HG03025 (cell line): ENCODE data around the gene NFATC3.
A peak's percentile ranks its signal among the peaks of the same experiment; 100 is the strongest.

Experiments used
- ATAC-seq: cut with Tn5 transposase; IDR thresholded peaks from one replicate; pipeline ENCODE4 v1.9.1; 2021; ENCODE audit warnings: mild to moderate bottlenecking, moderate library complexity; ENCODE audit not compliant: unreplicated experiment, low FRiP score

The NFATC3 gene

DNA sequence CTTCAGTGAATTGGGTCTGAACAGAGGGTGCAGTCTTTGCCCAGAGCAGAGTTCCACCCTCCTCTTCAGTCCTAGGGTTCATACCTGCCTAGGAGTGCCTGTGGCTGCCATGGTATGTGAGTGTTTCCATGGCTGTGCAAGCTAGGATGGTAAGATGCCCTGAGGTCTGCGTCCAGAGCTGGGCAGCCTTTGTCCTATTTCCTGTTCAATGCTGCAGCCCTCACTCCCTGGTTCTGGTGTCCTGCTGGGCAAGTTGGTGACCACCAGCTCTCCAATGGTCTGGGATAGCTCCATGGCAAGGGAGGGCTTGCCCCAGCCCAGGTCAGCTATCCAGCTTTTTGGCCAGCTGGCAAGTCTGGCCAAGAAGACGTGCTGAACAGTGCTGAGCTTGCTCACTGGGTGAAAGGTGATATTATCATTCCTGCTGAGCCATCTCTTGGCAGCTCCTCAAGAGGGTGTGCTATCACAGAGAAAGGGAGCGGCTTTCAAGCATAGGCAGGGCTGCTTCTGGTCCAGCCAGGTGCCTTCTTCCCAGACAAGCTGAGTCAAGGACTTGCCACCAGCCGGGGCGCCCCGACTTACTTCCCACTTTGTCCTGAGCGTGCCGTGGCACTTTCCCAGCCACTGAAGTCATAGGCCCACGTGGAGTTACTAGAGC is 13.0 kb upstream of the NFATC3 start:
- ATAC-seq: no peak

DNA sequence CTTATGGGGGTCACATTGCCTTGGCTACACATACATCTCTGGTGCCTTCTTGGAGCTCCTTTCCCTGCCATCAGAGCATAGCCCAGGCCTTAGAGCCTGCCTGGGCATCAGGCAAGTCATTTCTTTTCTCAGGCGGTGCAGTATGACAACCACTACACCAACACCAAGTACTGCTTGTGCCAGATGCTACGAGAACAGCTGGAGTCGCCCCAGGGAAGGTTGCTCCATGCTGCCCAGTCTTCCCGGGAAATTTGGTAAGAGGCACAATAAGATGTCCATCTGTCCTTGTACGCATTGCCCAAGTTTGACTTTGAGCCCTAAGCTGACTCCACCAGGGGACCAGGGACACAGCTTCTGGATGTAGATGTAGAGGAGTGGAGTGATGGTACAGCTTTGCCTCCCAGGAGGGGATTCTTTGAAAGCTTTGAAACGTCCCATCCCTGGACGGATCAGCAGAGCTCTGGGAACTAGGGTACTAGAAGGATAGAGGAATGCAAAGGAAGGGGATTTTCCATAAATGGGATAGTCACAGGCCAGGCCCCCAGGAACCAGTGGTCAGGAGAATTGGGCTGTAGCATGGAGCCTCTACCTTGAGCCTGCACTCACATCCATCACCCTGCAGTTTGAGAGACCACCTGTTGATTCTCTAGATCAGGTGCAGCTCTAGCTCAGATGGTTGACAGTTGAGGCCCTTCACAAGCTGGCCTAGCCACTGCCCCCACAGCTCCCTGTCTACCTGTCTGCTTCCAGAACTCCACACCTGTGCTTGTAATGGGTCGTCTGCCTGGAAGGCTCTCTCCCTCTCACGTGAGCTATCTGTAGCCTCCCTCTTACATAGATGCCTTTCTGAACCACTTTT is 11.0 kb upstream of the NFATC3 start:
- no peak for ATAC-seq

DNA sequence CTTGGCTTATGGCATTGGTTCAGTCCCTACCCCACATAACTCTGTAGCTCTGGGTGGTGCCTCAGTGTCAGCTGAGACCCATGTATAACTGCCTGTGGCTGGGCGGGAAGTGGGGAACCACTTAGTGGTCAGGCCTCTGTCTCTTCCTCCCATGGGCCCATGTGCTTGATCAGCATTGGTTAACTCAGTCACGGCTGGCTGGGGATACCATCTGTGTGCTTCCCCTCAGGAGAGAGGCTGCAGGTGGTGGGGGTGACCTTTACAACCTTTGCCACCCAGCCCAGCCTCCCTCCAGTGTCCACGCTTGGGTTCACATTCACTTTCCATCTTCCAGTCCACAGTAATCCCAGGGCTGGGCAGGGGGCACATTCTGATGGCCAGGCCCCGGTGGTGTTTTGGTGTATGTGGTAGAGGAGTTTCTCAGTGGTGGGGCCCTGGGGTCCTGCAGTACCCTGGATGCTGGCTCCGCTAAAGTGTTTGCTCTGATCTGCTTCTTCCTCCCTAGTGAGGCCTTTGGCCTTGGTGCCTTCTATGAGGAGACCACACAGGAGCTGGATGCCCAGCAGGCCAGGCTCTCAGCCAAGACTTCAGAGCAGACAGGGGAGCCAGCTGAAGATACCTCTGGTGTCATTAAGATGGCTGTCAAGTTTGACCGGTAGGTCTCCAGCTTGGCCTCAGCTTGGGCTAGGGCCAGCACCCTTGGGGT is 10.2 kb upstream of the NFATC3 start:
- ATAC-seq: no peak

DNA sequence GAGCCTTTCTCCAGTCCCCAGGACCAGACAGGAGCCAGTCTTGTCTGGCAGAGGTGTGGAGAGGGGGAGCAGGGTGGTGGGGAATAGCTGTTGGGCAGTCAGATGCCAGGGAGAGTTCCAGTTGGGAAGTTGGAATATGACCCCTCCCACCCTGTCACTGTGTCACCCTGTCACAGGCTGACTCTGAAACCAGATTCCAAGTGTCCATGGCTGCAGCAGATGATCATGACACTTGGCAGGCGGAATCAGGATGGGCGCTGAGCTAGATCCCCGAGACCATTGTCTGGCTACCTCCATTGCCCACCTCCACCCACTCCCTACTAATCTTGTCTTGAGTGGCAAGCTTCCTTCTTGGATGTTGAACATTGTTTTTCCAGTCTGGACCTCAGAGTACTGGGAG is 9.2 kb upstream of the NFATC3 start:
- ATAC-seq: no peak

DNA sequence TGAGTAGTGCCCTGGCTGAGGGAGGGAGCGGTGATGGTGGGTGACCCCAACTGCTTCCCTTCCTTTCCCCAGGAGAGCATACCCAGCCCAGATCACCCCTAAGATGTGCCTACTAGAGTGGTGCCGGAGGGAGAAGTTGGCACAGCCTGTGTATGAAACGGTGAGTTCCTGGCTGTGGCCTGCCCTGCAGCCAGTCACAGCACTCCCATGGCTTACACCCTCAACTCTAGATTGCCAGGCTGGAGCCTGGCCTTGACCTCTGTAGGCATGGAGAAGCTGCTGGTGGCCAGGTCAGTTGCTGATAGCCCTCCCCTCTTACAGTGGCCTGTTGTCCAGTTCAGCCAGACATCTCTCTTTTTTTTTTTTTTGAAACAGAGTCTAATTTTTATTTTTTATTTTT is 8.6 kb upstream of the NFATC3 start:
- no peak for ATAC-seq

DNA sequence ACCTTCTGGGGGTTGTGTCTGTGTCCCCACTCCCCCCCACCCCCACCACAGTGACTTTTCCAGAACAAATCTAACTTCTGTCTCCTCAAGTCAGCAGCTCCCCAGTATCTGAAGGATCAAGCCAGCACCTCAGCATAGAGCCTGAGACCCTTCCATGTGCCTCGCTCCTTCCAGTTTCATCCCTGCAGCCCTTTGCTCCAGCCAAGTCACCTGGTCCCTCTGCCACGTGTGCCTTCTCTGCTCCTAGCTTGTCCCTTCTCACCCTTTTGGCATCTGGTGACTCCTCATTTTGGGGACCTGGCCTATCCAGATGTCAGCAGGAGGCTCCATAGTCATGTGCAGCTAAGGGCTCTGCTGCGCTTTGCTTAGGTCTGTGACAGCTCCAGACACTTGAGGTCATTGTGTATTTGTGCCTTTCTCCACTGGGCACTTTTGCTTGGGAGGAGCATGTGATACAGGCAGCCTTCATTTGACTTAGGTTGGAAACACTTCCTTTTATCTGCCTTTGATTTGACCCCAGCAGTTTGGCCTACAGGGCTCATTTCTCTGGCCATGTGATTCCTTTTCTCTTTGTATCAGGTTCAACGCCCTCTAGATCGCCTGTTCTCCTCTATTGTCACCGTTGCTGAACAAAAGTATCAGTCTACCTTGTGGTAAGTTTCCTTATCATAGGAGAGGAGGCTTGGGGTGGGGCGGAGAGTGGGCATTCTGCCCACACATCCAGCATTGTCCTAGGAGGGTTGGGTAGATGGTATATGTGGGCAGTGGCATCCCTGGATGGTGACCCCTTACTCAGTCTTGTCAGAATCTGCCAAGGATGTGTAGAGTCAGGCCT is 7.1 kb upstream of the NFATC3 start:
- no peak for ATAC-seq

DNA sequence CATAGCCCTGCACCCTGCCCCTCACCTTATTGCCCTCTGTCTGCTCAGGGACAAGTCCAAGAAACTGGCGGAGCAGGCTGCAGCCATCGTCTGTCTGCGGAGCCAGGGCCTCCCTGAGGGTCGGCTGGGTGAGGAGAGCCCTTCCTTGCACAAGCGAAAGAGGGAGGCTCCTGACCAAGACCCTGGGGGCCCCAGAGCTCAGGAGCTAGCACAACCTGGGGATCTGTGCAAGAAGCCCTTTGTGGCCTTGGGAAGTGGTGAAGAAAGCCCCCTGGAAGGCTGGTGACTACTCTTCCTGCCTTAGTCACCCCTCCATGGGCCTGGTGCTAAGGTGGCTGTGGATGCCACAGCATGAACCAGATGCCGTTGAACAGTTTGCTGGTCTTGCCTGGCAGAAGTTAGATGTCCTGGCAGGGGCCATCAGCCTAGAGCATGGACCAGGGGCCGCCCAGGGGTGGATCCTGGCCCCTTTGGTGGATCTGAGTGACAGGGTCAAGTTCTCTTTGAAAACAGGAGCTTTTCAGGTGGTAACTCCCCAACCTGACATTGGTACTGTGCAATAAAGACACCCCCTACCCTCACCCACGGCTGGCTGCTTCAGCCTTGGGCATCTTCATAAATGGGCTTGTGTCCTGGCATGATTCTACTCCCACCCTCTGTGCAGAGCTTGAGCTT is 6.3 kb upstream of the NFATC3 start:
- no peak for ATAC-seq

DNA sequence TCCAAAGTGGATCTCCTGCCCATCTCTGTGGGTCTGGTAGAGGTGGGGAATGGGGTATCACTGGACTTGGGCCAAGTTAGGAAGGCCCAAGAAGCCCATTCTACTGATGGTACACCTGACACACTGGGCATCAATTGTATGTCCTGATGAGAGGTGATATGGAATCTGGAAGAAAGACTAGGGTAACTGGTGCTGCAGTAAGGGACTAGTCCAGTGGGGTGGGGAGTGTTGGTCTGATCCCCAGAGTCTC is 5.9 kb upstream of the NFATC3 start:
- no peak for ATAC-seq

DNA sequence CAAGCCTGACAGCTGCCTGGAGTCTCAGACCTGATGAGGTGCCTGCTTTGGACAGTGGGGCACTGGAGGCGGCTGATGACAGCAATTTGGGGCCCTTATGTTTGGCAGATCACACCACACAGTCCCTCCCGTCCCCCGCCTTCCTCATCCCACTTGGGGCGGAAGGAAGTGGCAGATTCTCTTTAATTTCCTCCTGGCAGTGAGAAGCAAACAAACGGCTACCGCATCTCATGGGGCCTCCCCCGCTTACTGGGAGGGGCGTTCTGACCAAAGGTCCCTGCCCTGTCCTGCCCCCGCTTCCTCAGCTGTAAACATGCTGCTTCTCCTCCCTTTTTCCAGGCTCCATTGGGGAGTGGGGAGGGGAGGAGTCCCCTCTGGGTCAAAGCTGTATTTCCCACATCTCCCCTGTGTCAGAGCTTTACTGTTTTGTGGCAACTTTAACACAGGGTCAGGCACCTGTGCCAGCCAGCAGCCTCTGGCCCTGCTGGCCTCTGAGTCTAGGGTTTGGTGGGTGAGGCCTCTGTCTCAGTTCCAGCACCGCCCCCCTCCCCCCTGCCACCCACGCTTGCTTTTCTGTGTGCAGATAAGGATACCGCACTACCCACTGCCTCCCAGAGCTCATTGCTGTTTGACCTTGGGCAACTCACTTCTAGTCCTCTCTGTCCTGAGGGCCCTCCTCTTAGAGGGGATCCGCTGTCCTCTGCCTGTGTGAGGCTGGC is 5.4 kb upstream of the NFATC3 start:
- no peak for ATAC-seq

DNA sequence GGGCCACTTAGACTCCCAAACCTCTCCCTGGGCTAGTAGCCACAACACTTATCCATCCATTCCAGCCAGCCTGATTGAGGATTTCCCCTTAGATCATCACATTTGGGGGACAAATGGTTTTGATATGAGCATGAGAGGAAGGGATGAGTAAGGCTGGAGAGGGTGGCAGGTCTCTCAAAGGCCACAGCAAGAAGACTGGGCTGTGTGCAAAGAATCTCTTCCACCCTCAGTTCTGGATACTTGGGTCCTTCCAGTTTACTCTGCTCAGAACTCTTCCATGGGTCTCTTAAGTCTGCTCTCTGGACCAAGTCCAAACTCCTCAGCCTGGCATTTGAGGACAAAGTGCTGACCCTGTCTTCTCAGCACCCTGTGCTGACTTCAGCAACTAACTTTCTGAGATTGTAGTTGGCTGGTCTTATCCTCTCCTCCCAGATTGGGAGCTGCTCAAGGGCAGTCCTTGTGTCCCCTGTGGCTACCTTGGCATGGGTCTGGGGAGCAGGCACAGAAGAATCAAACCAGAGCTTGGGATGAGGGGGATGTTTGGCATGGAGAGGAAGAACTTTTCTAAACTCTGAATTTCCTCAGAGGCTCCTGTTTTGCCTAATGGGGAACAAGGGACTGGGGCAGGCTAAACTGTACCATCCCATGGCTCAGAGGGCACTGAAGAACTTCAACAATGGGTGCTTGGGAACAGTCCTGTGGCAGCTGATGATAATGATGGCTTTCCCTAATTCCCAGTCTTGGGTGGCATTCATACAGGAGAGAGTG is 3.1 kb upstream of the NFATC3 start:
- ATAC-seq: no peak

DNA sequence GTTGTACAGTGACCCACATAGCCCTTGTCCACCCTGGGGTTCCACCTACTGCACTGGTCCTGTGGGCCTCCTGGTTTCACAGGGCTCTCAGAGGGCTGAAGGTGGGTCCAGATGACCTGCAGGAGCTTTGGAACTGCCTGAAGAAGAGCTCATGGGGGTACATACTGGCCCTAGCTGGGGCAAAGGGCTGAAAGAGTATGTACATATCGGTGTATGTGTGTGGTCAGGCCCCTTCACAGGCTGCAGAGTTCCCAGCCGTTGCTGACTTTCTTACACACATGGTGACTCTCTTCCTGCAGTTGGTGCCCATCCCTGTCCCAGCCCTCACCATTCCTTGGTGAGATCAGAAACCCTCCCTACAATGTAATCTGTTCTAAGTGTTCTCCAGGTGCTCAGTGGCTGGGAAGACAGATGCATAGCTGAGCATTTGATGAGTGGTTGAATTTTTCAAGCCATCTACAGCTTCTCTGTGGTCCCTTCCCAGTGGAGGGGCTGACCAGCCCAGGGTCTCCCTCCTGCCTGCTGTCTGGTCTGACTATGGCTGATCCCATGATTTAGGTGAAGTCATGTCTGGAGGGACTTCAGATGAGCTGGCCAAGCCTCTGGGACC is 2.4 kb upstream of the NFATC3 start:
- no peak for ATAC-seq

DNA sequence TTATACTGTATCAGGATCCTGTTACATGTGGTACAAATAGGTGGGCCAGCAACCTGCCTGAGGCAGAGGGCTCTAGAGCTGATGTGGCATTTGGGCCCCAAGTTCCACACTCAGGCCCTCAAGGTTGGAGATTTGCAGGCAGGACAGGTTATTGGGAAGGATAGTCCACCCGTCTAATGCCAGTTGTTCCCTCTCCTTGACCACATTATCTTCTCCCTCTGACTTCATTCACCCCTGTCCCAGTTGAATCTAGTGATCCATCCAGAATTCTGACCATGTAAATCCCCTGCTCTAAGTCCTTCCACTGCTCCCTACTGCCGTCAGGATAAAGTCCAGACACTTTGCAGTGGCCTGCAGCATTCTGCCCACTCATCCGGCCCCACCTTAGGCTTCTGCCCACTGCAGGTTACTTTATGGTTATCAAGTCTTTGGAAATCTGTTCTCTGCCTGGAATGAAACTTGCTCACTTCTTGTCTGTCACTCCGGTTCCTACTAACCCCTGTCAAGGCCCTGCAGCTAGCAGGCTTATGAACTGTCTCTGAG is 1.9 kb upstream of the NFATC3 start:
- no peak for ATAC-seq

DNA sequence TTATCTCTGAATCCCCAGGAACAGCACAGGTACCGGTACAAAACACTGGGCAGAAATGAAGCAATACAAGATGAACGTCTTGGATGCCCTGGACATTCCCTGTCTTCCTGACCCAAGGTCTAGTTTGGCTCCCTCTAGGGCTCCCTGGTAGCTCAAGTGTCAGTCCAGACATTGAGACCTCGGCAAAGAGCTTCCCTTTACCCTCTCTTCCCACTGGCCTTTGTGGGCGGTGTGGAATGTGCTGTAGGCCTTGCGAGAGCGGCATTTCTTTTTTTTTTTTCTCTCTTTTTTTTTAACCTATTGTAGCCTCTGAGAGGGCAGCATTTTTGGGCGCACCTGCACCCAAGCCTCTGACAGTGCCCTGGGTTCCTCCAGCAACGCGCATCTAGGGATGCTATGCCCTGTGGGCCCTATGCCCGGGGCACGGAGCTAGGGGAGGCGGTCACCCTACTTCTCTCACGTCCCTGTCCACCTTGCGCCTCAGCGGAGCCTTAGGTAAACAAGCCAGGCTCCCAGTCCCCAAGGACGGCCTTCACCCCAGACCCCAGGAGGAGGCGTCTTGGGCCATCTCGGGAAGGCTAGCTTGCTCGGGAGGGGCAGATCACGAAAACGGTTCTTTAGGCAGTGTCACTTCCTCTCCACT is 1.2 kb upstream of the NFATC3 start:
- no peak for ATAC-seq

DNA sequence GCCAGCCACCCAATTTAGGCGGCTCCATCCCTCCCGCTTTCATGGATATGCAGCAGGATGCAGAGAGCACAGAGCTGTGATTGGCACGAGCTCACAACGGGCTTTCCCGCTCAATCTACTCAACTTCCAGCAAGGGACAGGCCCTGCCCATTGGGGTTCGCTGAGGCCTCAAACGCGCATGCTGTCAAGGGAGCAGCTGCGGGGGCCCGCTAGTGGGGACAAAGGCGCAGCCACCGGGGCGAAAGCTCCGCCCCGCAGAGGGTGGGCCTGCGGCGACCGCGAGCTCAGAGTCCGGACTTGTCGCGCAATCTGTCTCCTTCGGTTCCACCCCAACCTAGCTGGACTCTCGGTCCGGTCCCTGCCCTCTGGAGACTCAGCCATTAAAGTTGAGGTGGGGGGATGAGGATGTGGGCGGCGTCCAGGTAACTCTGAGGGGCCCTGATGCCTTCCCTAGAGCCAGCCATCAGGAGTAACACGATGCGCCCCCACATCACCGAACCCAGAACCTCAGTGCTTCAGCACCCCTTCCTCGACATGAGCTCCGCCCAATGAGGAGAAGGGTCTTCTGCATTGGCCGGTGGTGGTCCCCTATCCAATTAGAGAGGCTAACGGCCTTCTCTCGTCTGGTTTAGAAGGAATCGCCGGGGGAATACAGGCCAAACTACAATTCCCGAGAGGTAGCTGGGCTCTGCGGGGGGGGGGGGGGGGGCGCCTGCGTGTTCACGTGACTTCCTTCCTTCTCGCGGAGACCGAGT is 489 bp upstream of the NFATC3 start:
- peak; percentile 37 for ATAC-seq

DNA sequence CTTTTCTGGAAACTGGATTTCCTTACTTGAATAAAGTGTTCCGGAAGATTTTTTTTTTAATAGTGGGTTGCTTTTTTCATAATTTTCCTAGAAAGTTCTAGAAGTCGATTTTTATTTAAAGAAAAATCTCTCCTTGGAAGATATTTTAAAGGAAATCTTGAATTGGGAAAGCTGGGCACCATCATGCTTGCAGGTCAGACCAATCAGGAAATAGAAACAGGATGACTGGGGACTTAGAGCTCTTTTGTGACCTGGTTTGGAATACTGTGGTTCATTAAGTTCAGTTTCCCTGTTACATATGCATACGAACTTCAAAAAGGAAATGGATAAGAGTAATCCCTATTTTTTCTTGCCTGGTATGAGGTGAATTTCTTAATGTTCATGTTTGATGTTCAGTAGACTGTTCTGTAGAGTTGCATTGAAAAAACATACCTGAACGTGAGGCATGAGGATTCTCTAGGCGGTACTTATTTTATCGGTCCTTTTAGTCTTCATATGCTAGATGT is 1.2 kb downstream of the NFATC3 start:
- no peak for ATAC-seq

DNA sequence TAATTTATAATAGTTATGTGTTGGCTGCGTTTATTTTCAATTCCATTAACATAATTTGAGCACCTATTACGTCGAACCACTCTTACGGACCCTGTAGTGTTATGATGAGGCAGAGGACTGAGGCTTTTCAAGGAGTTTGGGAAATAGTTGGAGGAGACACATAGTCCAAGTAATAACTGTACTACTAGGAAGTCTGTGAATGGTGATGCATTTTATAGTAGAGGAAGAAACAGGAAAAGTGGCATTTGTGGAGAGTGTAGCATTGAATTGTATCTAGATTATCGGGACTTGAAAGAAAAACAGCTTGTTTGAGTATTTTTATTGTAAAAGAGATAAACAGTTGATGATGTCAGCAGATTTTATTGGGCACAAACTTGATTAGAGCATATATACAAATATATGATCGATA is 1.7 kb downstream of the NFATC3 start:
- ATAC-seq: no peak

DNA sequence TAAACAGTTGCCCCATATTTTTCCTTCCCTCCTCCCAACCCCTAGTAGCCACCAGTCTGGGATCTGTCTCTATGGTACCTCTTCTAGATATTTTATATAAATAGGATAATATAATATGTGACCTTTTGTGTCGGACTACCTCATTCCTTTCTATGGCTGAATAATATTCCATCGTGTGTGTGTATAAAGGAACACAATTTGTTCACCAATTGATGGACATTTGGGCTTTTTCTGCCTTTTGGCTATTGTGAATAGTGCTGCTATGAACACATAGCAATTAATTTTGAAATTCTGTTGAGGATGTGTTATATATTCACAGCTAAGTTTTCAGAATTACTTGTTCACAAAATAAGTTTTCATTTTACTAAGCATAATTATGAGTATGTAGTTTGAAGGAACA is 2.5 kb downstream of the NFATC3 start:
- no peak for ATAC-seq
